Skin epidermis (tissue), 12 donors: ENCODE results near the gene OSM.

Experiments
- H3K27ac ChIP-seq, 21 experiments: fragments of 200-600 bp; sonication (generic) in 11 of 21; one replicate each; pipeline ENCODE4 v1.5.0; 2020; ENCODE audit warnings: mild to moderate bottlenecking in 3 of 21, inconsistent platforms in 2 of 21, moderate library complexity in 2 of 21
- H3K4me3 ChIP-seq, 7 experiments: fragments of 200-600 bp; sonication (generic) in 2 of 7; one replicate each; pipeline ENCODE4 v1.5.0; 2020; ENCODE audit warnings: inconsistent platforms in 2 of 7, mild to moderate bottlenecking in 2 of 7, moderate library complexity in 1 of 7

OSM gene

DNA sequence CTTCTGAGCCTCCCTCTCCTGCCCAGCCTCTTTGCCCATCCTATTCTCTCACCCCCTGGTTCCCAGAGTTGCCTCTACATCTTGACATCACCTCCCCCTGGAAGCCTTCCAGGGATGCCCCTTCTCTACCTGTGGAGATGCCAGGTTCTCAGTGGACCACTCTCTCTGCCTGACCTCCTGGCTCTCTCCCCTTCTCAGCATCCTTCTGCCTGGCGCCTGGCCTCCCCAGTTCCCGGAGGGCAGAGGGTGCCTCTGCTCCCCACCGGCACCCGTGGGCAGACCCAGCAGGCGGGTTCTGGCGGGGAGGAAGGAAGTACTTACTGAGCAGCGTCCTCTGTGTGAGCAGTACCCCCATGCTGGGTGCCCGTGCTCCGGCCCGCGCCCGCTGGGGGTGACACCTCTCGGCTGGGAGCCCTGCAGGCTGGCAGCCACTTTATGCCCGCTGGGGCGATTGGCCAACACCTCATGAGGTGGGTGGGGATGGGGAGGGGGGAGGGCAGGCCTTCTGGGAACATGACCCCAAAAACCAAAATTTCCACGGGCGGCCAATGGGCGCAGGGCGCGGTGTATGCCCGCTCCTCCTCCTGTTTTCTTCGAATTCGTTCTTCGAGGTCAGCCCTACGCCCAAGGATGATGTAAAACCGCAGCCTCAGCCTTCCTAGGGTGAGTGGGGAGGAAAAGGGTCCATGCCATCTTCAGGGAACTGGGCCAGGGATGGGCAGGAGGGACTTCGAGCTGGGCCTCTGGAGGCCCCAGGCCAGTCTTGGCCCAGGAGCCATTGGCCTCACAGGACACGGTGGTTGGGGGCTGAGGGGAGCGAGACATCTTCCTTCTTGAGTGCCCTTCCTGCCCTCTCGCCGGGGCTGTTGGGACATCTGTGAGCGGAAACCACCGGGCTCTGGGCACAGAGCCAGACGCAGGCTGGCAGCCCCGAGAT, at the start of gene OSM:
OSM (minus strand) TSS at position 407 of the 937 bp plus-strand sequence; CDS start at position 355, 52 bp downstream.
- Histone ChIP-seq H3K27ac (peak within 1 kb of the TSS in 20 of 21 experiments; percentile 1 to 89 (median 75)), H3K4me3 (peak within 1 kb of the TSS; percentile 13 to 44 (median 37))

DNA sequence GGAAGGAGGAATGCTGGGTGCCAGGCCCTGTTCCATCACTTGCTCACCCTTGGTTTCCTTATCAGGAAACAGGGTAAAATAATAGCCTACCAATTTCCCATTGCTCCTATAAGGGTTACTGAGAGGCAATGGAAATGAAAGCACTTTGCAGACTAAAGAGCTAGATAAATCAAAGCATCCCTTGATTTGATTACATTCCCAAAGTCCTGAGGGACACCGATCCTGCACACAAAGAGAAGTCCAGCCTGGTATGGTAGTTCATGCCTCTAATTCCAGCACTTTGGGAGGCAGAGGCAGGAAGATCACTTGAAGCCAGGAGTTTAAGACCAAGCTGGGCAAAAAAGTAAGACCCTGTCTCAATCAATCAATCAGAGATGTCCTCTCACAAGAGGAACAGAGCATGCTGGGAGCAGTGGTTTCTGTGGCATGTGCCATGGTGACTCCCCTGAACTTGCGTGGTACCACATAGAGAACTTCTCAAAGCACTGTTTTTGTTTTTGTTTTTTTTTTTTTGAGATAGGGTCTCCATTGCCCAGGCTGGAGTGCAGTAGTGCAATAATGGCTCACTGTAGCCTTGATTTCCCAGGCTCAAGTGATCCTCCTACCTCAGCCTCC, 49.4 kb upstream of the OSM start:
- H3K27ac ChIP-seq, result peak overlapping the region in 5 of 21 experiments; percentile 42 to 94 (median 75)
- H3K4me3 ChIP-seq, result no peak overlapping the region

DNA sequence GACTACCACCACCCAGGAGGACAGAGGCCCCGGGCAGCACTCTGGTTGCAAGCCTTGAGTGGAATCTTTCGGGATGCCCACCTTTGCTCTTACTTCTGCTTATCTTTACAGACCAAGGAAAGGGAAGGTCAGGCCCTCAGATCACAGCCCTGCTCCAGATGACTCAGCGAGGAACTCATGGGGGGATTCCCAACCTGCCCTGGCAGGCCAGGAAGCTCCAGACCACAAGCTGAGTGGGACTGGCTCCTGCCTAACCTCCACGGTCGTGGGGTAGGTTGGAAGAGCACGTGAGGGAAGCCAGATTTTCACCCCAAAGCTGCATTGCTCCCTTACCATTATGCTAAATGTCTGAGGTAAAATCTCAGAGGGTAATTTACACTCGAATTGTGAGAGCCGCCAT, 48.3 kb upstream of the OSM start:
- H3K4me3 ChIP-seq, result no peak overlapping the region
- H3K27ac ChIP-seq, result peak overlapping the region in 12 of 21 experiments; percentile 3 to 94 (median 43)

- Histone ChIP-seq H3K4me3 (no peak overlapping the region), H3K27ac (peak overlapping the region in 13 of 21 experiments; percentile 5 to 94 (median 58))
Observed at GRCh38 chr22:30313527-30314363, 47.1 kb upstream of the OSM start.

GRCh38 chr22:30312053-30312452, 45.4 kb upstream of the OSM start:
- H3K27ac ChIP-seq, result peak overlapping the region in 19 of 21 experiments; percentile 63 to 97 (median 85)
- H3K4me3 ChIP-seq, result no peak overlapping the region

GRCh38 chr22:30310881-30311771, 44.5 kb upstream of the OSM start:
- Histone ChIP-seq H3K4me3 (no peak overlapping the region), H3K27ac (peak overlapping the region in 20 of 21 experiments; percentile 59 to 97 (median 84))

DNA sequence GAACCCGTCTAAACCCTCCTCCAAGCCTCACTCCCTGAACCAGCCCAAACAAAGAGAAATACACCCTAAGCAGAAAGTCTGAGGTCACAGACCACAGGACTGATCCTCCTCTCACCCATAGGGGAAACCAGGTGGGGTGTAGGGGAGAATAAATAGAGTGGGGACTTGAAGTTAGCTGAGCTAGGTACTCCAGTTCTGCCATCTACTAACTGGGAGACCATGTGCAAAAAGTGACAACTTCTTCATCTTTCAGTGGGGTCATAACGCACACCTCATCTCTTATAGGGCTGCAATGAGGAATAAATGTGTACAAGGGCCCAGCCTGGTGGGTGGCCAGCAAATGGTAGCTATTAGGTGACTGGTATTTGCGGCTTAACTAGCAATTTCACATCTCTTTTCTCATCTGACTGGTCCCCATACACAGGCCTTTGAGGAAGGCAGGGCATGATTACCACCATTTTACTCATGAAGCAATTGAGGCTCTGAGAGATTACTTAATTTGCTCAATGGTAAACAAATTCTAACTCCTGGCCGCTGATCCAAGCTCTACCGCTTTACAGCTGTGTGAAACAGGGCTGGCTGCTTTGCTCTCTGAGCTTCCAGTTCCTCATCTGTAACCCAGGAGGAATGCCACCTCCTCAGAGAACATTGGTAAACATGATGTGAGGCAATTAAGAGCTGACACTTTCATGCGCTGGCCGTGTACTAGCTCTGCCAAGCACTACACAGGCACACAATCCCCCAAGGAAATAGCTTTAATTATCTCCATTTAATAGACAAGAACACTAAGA, 43.5 kb upstream of the OSM start:
- Histone ChIP-seq H3K4me3 (no peak overlapping the region), H3K27ac (peak overlapping the region in 20 of 21 experiments; percentile 60 to 97 (median 84))

- Histone ChIP-seq H3K4me3 (no peak overlapping the region), H3K27ac (peak overlapping the region in 20 of 21 experiments; percentile 60 to 97 (median 86))
Observed at GRCh38 chr22:30308518-30309230, 42.0 kb upstream of the OSM start.

- Histone ChIP-seq H3K4me3 (no peak overlapping the region), H3K27ac (peak overlapping the region in 20 of 21 experiments; percentile 28 to 97 (median 86))
Observed at GRCh38 chr22:30308093-30308492, 41.4 kb upstream of the OSM start.

DNA sequence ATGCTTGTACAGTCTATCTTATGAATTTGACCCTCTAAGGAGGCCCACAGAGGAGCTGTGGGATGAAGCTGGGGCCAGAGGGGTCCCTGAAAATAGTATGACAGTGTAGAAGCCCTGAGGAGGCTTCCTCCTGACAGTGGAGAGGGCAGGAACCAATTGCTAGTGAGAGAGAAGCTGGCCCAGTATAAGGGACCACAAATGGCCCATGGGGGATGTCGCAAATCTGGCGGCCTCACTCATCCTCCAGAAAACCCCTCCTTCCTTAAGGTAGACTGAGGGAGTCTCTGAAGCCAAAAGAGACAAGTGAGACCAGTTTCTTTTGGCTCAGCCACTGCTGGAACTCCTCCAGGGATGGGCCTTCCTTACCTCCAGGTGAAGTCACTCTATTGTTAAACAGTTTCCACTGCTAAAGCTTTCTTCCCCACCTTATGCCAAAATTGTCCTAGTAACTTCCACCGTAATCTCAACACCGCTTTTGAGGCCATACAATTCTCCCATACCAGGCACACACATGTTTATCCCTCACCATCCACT, 40.5 kb upstream of the OSM start:
- Histone ChIP-seq H3K4me3 (no peak overlapping the region), H3K27ac (peak overlapping the region; percentile 23 to 97 (median 86))

GRCh38 chr22:30306627-30307011, 40.0 kb upstream of the OSM start:
- H3K4me3 ChIP-seq, result no peak overlapping the region
- peak overlapping the region; percentile 23 to 97 (median 86) for H3K27ac ChIP-seq

DNA sequence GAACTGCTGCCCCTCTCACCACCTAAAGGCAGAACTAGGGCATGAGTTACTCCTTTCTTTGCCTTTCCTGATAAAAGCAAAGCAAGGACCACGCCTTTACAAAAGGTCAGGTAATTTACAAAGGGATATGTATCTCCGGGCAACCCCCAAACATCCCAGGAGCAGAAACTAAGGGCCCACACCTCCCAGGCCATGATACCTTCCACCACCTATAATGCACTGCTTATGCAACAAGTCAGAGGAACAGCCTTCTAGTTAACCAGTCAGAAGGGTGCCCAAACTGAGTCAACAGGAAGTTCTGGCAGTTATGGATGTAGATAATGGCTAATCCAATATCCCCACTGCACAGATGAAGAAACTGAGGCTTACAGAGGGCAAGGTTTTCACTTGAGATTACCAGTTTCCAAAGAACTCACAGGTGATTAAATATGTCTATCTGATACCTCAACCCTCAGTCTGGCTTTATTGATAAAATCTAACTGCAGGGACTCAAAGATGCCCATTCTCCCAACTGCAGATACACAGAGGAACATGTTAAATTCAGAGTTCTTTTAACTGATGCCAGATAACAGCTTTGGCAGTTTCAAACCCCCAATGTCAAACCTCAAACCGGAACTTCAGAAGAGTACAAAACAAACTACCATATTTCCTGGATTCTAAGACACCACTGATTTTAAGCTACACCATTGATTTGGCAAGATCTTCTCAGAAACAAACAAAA, 39.4 kb upstream of the OSM start:
- Histone ChIP-seq H3K4me3 (no peak overlapping the region), H3K27ac (peak overlapping the region; percentile 40 to 97 (median 86))

DNA sequence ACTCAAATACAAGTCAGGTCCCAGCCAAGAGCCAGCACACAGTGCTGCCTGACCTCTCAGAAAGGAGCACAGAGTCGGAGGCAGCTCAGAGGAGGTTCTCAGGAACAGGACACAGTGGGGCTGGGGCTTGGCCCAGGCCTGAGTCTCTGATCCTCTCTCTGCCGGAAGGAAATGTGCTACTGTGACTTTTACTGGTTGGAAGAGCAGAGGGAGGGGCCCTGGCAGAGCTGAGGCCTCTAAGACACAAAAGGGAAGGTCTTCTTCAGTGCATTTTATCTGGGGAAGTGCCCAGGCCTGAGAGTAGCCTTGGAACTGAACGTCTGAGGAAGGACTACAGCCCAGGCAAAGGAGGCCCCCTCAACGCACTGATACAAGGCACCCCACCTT, 38.9 kb upstream of the OSM start:
- Histone ChIP-seq H3K4me3 (no peak overlapping the region), H3K27ac (peak overlapping the region; percentile 40 to 97 (median 86))

DNA sequence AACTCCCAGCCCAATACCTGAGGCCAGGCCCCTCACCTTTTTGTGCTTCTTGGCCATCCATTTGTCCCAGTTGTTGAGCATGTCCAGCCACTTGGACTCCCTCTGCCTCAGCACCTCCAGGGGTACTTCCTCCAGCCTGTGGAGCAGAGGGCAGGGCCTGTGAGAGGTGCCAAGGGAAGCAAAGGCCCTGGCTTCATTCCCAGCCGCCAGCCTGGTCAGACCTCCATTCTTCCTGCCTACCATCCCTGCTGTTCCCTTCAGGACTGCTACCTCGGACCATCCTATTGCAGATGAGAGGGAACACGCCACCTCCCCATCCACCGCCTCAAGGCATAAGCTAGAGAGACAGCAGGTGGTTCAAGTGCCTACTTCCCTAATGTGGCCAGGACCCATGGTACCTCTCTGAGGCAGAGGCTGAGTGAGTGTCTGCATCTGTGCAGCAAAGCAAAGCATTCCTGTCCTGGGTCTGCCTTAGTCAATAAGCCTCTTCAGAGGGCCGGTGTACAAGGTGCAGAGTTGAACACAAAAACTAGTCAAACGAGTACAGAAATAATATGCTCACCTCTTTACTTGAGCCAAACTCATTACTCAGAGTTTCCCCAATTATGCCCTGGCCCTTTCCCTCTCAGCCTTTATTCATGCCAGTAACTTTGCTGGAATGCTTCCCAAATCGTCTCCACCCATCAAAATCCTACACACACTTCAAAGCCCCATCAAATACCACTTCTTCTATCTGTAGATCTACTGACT, 38.0 kb upstream of the OSM start:
- Histone ChIP-seq H3K27ac (peak overlapping the region in 20 of 21 experiments; percentile 70 to 97 (median 86)), H3K4me3 (no peak overlapping the region)

DNA sequence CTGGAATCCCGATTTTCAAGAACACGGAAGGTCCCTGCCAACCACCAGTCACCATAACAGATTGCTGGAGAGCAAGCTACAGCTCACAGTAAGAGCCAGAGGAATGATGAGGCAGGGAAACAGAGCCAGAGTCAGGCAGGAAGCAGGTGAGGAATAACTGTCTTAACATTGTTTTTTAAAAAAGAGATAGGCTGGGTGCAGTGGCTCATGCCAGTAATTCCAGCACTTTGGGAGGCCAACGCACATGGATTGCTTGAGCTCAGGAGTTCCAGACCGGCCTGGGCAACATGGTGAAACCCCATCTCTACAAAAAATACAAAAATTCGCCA, 36.1 kb upstream of the OSM start:
- Histone ChIP-seq H3K27ac (peak overlapping the region in 20 of 21 experiments; percentile 42 to 97 (median 86)), H3K4me3 (no peak overlapping the region)
